Smooth muscle cell (in vitro differentiated cells): ENCODE results near the gene DNAJA1. TPM values are rescaled to one million over a fixed set of nuclear protein-coding genes. Genes with fewer than 3 reads are reported as not detected.

Source experiments
- DNase-seq: peaks from one replicate; lab custom pipeline; 2025; ENCODE audit not compliant: unreplicated experiment; lab: John Stamatoyannopoulos, UW
- H2AFZ ChIP-seq: fragments of 200-600 bp; sonication (generic); 2 replicates; pipeline ENCODE4 v1.6.0; 2016; ENCODE audit warnings: antibody characterized with exemption, low read depth, mild to moderate bottlenecking
- H3F3A ChIP-seq: fragments of 200-600 bp; sonication (generic); 2 replicates; pipeline ENCODE4 v1.6.0; 2017; ENCODE audit warnings: antibody characterized with exemption, low read depth
- H3K27ac ChIP-seq: fragments of 200-600 bp; sonication (generic); 2 replicates; pipeline ENCODE4 v1.5.1; 2016; ENCODE audit warnings: low read depth, mild to moderate bottlenecking
- H3K27me3 ChIP-seq: fragments of 200-600 bp; sonication (generic); 2 replicates; pipeline ENCODE4 v1.6.1; 2016; ENCODE audit warnings: low read depth, mild to moderate bottlenecking
- H3K36me3 ChIP-seq: fragments of 200-600 bp; sonication (generic); 2 replicates; pipeline ENCODE4 v1.5.1; 2016; ENCODE audit warnings: low read depth
- H3K4me1 ChIP-seq: fragments of 200-600 bp; sonication (generic); 2 replicates; pipeline ENCODE4 v1.5.1; 2016; ENCODE audit warnings: low read depth
- H3K4me2 ChIP-seq: fragments of 200-600 bp; sonication (generic); 2 replicates; pipeline ENCODE4 v1.6.0; 2016; ENCODE audit warnings: mild to moderate bottlenecking
- H3K4me3 ChIP-seq: fragments of 200-600 bp; sonication (generic); 2 replicates; pipeline ENCODE4 v1.5.1; 2016; ENCODE audit warnings: mild to moderate bottlenecking
- H3K79me2 ChIP-seq: fragments of 200-600 bp; sonication (generic); 2 replicates; pipeline ENCODE4 v1.6.0; 2016; ENCODE audit warnings: low read depth, mild to moderate bottlenecking
- H3K9ac ChIP-seq: fragments of 200-600 bp; sonication (generic); 2 replicates; pipeline ENCODE4 v1.6.0; 2016; ENCODE audit warnings: low read depth
- H3K9me3 ChIP-seq: fragments of 200-600 bp; sonication (generic); replicated peaks from 2 replicates; pipeline ENCODE4 v1.5.1; 2016; ENCODE audit warnings: low read depth
- H4K20me1 ChIP-seq: fragments of 200-600 bp; sonication (generic); 2 replicates; pipeline ENCODE4 v1.6.0; 2016; ENCODE audit warnings: low read depth
- CTCF ChIP-seq: fragments of 200-600 bp; sonication (generic); IDR thresholded peaks from 2 replicates; pipeline ENCODE4 v1.5.1; 2017; ENCODE audit warnings: borderline replicate concordance, mild to moderate bottlenecking, antibody characterized with exemption; ENCODE audit not compliant: insufficient read depth, poor library complexity, severe bottlenecking
- WGBS: methylation state at CpG from one replicate; pipeline ENCODE4 v1.1.7; 2016; ENCODE audit warnings: low lambda C conversion rate; 5-methylcytosine and 5-hydroxymethylcytosine counted together
- polyA plus RNA-seq: library from polyadenylated mRNA; unstranded; fragments of >200 nt; fragmentation: Nextera tagmentation; extraction: Ambion mirVana; gene quantifications from 2 replicates; pipeline ENCODE4 v1.2.1, GENCODE V29; 2016
- total RNA-seq: library from RNA; depleted of rRNA; stranded (reverse); fragments of >200 nt; gene quantifications from 2 replicates; pipeline ENCODE4 v1.2.3, GENCODE V29; 2014

DNAJA1 gene
- total and polyA plus RNA-seq, 2 experiments from 2014 or later = 151 to 152 TPM

- WGBS = 81% methylated on average over 2 of the region's 2 CpGs
- H3K36me3 ChIP-seq = no peaks in the 10 kb centered on the region
- no peak for DNase-seq
These were observed 11.0 kb upstream of the DNAJA1 start for GRCh38 chr9:33013962-33014664.

GRCh38 chr9:33014665-33015014 is 10.4 kb upstream of the DNAJA1 start:
- no peaks in the 10 kb centered on the region for H3K9me3 ChIP-seq
- H3K4me3 ChIP-seq = no peak overlapping the region
- WGBS = 95% methylated on average over 1 of the region's 1 CpG
- no peaks in the 10 kb centered on the region for H3K36me3 ChIP-seq
- H3K27ac ChIP-seq = no peak overlapping the region
- no peaks in the 10 kb centered on the region for H3K27me3 ChIP-seq
- H3F3A ChIP-seq = no peaks in the 10 kb centered on the region
- TF ChIP-seq CTCF = no peak
- H2AFZ ChIP-seq = no peak overlapping the region
- no peak overlapping the region for H3K9ac ChIP-seq
- no peaks in the 10 kb centered on the region for H3K4me1 ChIP-seq
- peaks cover 10% of the 10 kb centered on the region for H3K79me2 ChIP-seq
- peaks cover 8% of the 10 kb centered on the region for H4K20me1 ChIP-seq
- no peak for DNase-seq
- no peak overlapping the region for H3K4me2 ChIP-seq

More at GRCh38 chr9:33013962-33014664, 11.0 kb upstream of the DNAJA1 start:
- H3K4me3 ChIP-seq = no peak overlapping the region
- no peaks in the 10 kb centered on the region for H3K4me1 ChIP-seq
- H4K20me1 ChIP-seq = peaks cover 8% of the 10 kb centered on the region
- no peak for TF ChIP-seq CTCF
- H3K4me2 ChIP-seq = no peak overlapping the region
- no peak overlapping the region for H2AFZ ChIP-seq
- H3K9ac ChIP-seq = no peak overlapping the region
- peaks cover 5% of the 10 kb centered on the region for H3K79me2 ChIP-seq
- no peaks in the 10 kb centered on the region for H3K27me3 ChIP-seq
- H3F3A ChIP-seq = no peaks in the 10 kb centered on the region
- no peaks in the 10 kb centered on the region for H3K9me3 ChIP-seq
- H3K27ac ChIP-seq = no peak overlapping the region

- Histone ChIP-seq H3K4me1 (peaks cover under 1% of the 10 kb centered on the region), H3K4me3 (no peak overlapping the region), H3K27ac (no peak overlapping the region), H2AFZ (no peak overlapping the region), H3K9me3 (no peaks in the 10 kb centered on the region), H3K27me3 (no peaks in the 10 kb centered on the region), H3K79me2 (peaks cover 29% of the 10 kb centered on the region), H3K36me3 (no peaks in the 10 kb centered on the region), H4K20me1 (peaks cover 8% of the 10 kb centered on the region), H3K9ac (no peak overlapping the region), H3F3A (no peaks in the 10 kb centered on the region), H3K4me2 (no peak overlapping the region)
- TF ChIP-seq CTCF = no peak
- WGBS = 90% methylated on average over 6 of the region's 6 CpGs
- no peak for DNase-seq
These were observed 7.6 kb upstream of the DNAJA1 start for GRCh38 chr9:33017283-33018041.
